HEK293 (cell line): Measurements from ENCODE around the gene TMEM174.
A peak's percentile ranks its signal among the peaks of the same experiment; 100 is the strongest.

Experiments used
- IKZF3 ChIP-seq: fragments of 450-650 bp; IDR thresholded peaks from 2 replicates; pipeline ENCODE4 v1.5.0; 2018; ENCODE audit warnings: missing biosample characterization, mild to moderate bottlenecking, missing genetic modification characterization, moderate library complexity
- SP2 ChIP-seq: fragments of 450-650 bp; formaldehyde crosslinking; IDR thresholded peaks from 2 replicates; pipeline ENCODE4 v1.5.1; 2016; ENCODE audit warnings: missing biosample characterization, missing genetic modification characterization
- SP7 ChIP-seq: fragments of 450-650 bp; formaldehyde crosslinking; IDR thresholded peaks from 2 replicates; pipeline ENCODE4 v1.5.1; 2016; ENCODE audit warnings: missing biosample characterization, missing genetic modification characterization
- ZBTB48 ChIP-seq: fragments of 450-650 bp; formaldehyde crosslinking; IDR thresholded peaks from 2 replicates; pipeline ENCODE4 v1.5.1; 2016; ENCODE audit warnings: missing biosample characterization, missing genetic modification characterization
- ZNF10 ChIP-seq: fragments of 450-650 bp; formaldehyde crosslinking; IDR thresholded peaks from 2 replicates; pipeline ENCODE4 v1.5.1; 2017; ENCODE audit warnings: missing biosample characterization, missing genetic modification characterization
- ZNF16 ChIP-seq: fragments of 450-650 bp; formaldehyde crosslinking; IDR thresholded peaks from 2 replicates; pipeline ENCODE4 v1.5.1; 2016; ENCODE audit warnings: low read depth, missing biosample characterization, missing genetic modification characterization
- ZNF202 ChIP-seq: fragments of 450-650 bp; formaldehyde crosslinking; IDR thresholded peaks from 2 replicates; pipeline ENCODE4 v1.5.1; 2016; ENCODE audit warnings: missing biosample characterization, missing genetic modification characterization, borderline replicate concordance
- ZNF354C ChIP-seq: fragments of 450-650 bp; formaldehyde crosslinking; IDR thresholded peaks from 2 replicates; pipeline ENCODE4 v1.5.1; 2016; ENCODE audit warnings: missing biosample characterization, missing genetic modification characterization, low read depth, borderline replicate concordance
- ZNF433 ChIP-seq: fragments of 450-650 bp; formaldehyde crosslinking; IDR thresholded peaks from 2 replicates; pipeline ENCODE4 v1.5.1; 2016; ENCODE audit warnings: missing biosample characterization, missing genetic modification characterization, low read depth
- ZNF473 ChIP-seq: fragments of 450-650 bp; formaldehyde crosslinking; IDR thresholded peaks from 2 replicates; pipeline ENCODE4 v1.5.1; 2017; ENCODE audit warnings: missing biosample characterization, missing genetic modification characterization
- ZNF501 ChIP-seq: fragments of 450-650 bp; formaldehyde crosslinking; IDR thresholded peaks from 2 replicates; pipeline ENCODE4 v1.5.1; 2016; ENCODE audit warnings: missing biosample characterization, missing genetic modification characterization
- ZNF510 ChIP-seq: fragments of 450-650 bp; formaldehyde crosslinking; IDR thresholded peaks from 2 replicates; pipeline ENCODE4 v1.5.1; 2018; ENCODE audit warnings: mild to moderate bottlenecking, missing genetic modification characterization, missing biosample characterization; ENCODE audit not compliant: insufficient replicate concordance
- ZNF548 ChIP-seq: fragments of 450-650 bp; formaldehyde crosslinking; IDR thresholded peaks from 2 replicates; pipeline ENCODE4 v1.5.1; 2016; ENCODE audit warnings: missing biosample characterization, missing genetic modification characterization
- ZNF561 ChIP-seq: fragments of 450-650 bp; IDR thresholded peaks from 2 replicates; pipeline ENCODE4 v1.5.1; 2018; ENCODE audit warnings: missing biosample characterization, missing genetic modification characterization, borderline replicate concordance
- ZNF600 ChIP-seq: fragments of 450-650 bp; formaldehyde crosslinking; IDR thresholded peaks from 2 replicates; pipeline ENCODE4 v1.5.1; 2016; ENCODE audit warnings: missing biosample characterization, missing genetic modification characterization
- ZNF654 ChIP-seq: fragments of 450-650 bp; formaldehyde crosslinking; IDR thresholded peaks from 2 replicates; pipeline ENCODE4 v1.5.1; 2016; ENCODE audit warnings: low read depth, missing biosample characterization, missing genetic modification characterization
- TF ChIP-seq, protein P1 (sequence below): fragments of 450-650 bp; formaldehyde crosslinking; IDR thresholded peaks from 2 replicates; pipeline ENCODE4 v1.5.1; 2016; ENCODE audit warnings: missing biosample characterization, missing genetic modification characterization
- TF ChIP-seq, protein P2 (sequence below): fragments of 450-650 bp; formaldehyde crosslinking; IDR thresholded peaks from 2 replicates; pipeline ENCODE4 v1.5.1; 2016; ENCODE audit warnings: missing biosample characterization, missing genetic modification characterization, low read depth
- TF ChIP-seq, protein P3 (sequence below): fragments of 450-650 bp; formaldehyde crosslinking; IDR thresholded peaks from 2 replicates; pipeline ENCODE4 v1.5.1; 2016; ENCODE audit warnings: missing biosample characterization, missing genetic modification characterization, low read depth
- TF ChIP-seq, protein P4 (sequence below): fragments of 450-650 bp; formaldehyde crosslinking; IDR thresholded peaks from 2 replicates; pipeline ENCODE4 v1.5.1; 2016; ENCODE audit warnings: missing biosample characterization, missing genetic modification characterization

TMEM174 gene

GRCh38 chr5:73201547-73202513, 28.8 kb downstream of the TMEM174 start (continued):
- TF ChIP-seq ZNF473 (tag by site-specific recombination) (no peak), ZNF510 (no peak), ZNF654 (peak; percentile 60), ZNF10 (no peak), ZNF548 (tag by site-specific recombination) (no peak), SP7 (tag by site-specific recombination) (peak; percentile 42; the same call in 1 of the 2 replicates), ZNF354C (tag by site-specific recombination) (no peak), ZNF600 (peak; percentile 37; the same call in 1 of the 2 replicates), ZNF16 (tag by site-specific recombination) (no peak), SP2 (peak; percentile 68), ZBTB48 (tag by site-specific recombination) (peak; percentile 82), ZNF501 (tag by site-specific recombination) (0 out of 2 replicates have a peak, but pooled peaks have one; percentile 34), ZNF202 (tag by site-specific recombination) (peak; percentile 75; the same call in 1 of the 2 replicates), ZNF561 (tag by site-specific recombination) (peak; percentile 53; the same call in 1 of the 2 replicates), ZNF433 (tag by site-specific recombination) (no peak), IKZF3 (peak; percentile 74)
- TF ChIP-seq, protein P1, sequence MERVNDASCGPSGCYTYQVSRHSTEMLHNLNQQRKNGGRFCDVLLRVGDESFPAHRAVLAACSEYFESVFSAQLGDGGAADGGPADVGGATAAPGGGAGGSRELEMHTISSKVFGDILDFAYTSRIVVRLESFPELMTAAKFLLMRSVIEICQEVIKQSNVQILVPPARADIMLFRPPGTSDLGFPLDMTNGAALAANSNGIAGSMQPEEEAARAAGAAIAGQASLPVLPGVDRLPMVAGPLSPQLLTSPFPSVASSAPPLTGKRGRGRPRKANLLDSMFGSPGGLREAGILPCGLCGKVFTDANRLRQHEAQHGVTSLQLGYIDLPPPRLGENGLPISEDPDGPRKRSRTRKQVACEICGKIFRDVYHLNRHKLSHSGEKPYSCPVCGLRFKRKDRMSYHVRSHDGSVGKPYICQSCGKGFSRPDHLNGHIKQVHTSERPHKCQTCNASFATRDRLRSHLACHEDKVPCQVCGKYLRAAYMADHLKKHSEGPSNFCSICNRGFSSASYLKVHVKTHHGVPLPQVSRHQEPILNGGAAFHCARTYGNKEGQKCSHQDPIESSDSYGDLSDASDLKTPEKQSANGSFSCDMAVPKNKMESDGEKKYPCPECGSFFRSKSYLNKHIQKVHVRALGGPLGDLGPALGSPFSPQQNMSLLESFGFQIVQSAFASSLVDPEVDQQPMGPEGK (tag by site-specific recombination) = peak; percentile 81
- TF ChIP-seq, protein P2, sequence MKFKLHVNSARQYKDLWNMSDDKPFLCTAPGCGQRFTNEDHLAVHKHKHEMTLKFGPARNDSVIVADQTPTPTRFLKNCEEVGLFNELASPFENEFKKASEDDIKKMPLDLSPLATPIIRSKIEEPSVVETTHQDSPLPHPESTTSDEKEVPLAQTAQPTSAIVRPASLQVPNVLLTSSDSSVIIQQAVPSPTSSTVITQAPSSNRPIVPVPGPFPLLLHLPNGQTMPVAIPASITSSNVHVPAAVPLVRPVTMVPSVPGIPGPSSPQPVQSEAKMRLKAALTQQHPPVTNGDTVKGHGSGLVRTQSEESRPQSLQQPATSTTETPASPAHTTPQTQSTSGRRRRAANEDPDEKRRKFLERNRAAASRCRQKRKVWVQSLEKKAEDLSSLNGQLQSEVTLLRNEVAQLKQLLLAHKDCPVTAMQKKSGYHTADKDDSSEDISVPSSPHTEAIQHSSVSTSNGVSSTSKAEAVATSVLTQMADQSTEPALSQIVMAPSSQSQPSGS (tag by site-specific recombination) = no peak
- TF ChIP-seq, protein P3, sequence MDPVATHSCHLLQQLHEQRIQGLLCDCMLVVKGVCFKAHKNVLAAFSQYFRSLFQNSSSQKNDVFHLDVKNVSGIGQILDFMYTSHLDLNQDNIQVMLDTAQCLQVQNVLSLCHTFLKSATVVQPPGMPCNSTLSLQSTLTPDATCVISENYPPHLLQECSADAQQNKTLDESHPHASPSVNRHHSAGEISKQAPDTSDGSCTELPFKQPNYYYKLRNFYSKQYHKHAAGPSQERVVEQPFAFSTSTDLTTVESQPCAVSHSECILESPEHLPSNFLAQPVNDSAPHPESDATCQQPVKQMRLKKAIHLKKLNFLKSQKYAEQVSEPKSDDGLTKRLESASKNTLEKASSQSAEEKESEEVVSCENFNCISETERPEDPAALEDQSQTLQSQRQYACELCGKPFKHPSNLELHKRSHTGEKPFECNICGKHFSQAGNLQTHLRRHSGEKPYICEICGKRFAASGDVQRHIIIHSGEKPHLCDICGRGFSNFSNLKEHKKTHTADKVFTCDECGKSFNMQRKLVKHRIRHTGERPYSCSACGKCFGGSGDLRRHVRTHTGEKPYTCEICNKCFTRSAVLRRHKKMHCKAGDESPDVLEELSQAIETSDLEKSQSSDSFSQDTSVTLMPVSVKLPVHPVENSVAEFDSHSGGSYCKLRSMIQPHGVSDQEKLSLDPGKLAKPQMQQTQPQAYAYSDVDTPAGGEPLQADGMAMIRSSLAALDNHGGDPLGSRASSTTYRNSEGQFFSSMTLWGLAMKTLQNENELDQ (tag by site-specific recombination) = no peak
- TF ChIP-seq, protein P4, sequence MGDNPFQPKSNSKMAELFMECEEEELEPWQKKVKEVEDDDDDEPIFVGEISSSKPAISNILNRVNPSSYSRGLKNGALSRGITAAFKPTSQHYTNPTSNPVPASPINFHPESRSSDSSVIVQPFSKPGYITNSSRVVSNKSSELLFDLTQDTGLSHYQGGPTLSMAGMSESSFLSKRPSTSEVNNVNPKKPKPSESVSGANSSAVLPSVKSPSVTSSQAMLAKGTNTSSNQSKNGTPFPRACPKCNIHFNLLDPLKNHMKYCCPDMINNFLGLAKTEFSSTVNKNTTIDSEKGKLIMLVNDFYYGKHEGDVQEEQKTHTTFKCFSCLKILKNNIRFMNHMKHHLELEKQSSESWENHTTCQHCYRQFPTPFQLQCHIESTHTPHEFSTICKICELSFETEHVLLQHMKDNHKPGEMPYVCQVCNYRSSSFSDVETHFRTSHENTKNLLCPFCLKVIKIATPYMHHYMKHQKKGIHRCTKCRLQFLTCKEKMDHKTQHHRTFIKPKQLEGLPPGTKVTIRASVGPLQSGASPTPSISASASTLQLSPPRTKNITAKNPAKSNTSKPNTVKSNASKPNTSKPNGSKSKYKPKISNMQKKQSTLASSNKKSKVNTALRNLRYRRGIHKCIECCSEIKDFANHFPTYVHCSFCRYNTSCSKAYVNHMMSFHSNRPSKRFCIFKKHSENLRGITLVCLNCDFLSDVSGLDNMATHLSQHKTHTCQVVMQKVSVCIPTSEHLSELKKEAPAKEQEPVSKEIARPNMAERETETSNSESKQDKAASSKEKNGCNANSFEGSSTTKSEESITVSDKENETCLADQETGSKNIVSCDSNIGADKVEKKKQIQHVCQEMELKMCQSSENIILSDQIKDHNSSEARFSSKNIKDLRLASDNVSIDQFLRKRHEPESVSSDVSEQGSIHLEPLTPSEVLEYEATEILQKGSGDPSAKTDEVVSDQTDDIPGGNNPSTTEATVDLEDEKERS (tag by site-specific recombination) = 0 out of 2 replicates have a peak, but pooled peaks have one; percentile 12
